Right atrium auricular region (tissue), 2 donors: ENCODE data around the gene TK2. TPM values are rescaled to one million over a fixed set of nuclear protein-coding genes. Genes with fewer than 3 reads are reported as not detected.

Experiments used
- DNase-seq: peaks from one replicate; pipeline ENCODE4 v3.0.0-alpha.2; 2019; ENCODE audit warnings: low spot score
- H3K27ac ChIP-seq, 2 donors: fragments of 200-600 bp; sonication (generic); 1 replicate in 1 of 2; 2 replicates in 1 of 2; pipeline ENCODE4 v1.5.1; 2016 to 2019
- H3K27me3 ChIP-seq, 2 donors: fragments of 200-600 bp; sonication (generic); one replicate each; pipeline versions ENCODE4 v1.5.1 to v1.6.0; 2017 to 2019
- H3K36me3 ChIP-seq: fragments of 200-600 bp; sonication (generic); one replicate; pipeline ENCODE4 v1.5.1; 2016
- H3K4me1 ChIP-seq, 2 donors: fragments of 200-600 bp; sonication (generic); one replicate each; pipeline versions ENCODE4 v1.5.1 to v1.6.0; 2017 to 2019
- H3K4me3 ChIP-seq, 2 donors: fragments of 200-600 bp; sonication (generic); 1 replicate in 1 of 2; 2 replicates in 1 of 2; pipeline ENCODE4 v1.5.1; 2017 to 2019; ENCODE audit warnings: mild to moderate bottlenecking in 1 of 2, moderate library complexity in 1 of 2
- H3K9me3 ChIP-seq, 2 donors: fragments of 200-600 bp; sonication (generic); one replicate each; pipeline ENCODE4 v1.5.1; 2019
- total RNA-seq, 2 donors: library from RNA; depleted of rRNA; stranded (reverse); fragments of >200 nt; gene quantifications; one replicate each; pipeline ENCODE4 v1.1.0, GENCODE V29; 2016
- TF ChIP-seq, protein P1 (sequence below), 2 donors: fragments of 200-600 bp; sonication (generic); IDR thresholded peaks; one replicate each; pipeline ENCODE4 v1.5.1; 2019; ENCODE audit warnings: antibody characterized with exemption in 2 of 2

TK2 gene
- total RNA-seq, 2 donors from 2014 or later, result 20.7 to 24.5 TPM

DNA sequence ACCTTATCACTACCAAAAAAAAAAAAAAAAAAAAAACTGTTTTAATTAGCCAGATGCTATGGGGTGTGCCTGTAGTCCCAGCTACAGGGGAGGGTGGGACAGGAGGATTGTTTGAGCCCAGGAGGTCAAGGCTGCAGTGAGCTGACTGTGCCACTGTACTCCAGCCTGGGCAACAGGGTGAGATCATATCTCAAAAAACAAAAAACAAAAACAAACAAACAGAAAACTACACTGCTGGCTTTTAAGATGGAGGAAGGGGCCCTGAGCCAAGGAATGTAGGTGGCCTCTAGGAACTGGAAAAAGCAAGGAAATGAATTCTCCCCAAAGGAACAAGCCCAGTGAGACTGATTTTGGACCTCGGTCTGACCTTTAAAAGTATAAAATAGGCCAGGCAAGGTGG lies 61.4 kb downstream of the TK2 start:
- Histone ChIP-seq H3K4me1 (peaks cover 0 to 24% of the 10 kb centered on the region in 2 donors), H3K27ac (no peak overlapping the region), H3K9me3 (no peaks in the 10 kb centered on the region), H3K4me3 (no peak overlapping the region), H3K36me3 (no peaks in the 10 kb centered on the region), H3K27me3 (no peaks in the 10 kb centered on the region)
- DNase-seq, result no peak
- TF ChIP-seq, protein P1, sequence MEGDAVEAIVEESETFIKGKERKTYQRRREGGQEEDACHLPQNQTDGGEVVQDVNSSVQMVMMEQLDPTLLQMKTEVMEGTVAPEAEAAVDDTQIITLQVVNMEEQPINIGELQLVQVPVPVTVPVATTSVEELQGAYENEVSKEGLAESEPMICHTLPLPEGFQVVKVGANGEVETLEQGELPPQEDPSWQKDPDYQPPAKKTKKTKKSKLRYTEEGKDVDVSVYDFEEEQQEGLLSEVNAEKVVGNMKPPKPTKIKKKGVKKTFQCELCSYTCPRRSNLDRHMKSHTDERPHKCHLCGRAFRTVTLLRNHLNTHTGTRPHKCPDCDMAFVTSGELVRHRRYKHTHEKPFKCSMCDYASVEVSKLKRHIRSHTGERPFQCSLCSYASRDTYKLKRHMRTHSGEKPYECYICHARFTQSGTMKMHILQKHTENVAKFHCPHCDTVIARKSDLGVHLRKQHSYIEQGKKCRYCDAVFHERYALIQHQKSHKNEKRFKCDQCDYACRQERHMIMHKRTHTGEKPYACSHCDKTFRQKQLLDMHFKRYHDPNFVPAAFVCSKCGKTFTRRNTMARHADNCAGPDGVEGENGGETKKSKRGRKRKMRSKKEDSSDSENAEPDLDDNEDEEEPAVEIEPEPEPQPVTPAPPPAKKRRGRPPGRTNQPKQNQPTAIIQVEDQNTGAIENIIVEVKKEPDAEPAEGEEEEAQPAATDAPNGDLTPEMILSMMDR (IDR thresholded peaks at IDR 0.05), result no peak

DNA sequence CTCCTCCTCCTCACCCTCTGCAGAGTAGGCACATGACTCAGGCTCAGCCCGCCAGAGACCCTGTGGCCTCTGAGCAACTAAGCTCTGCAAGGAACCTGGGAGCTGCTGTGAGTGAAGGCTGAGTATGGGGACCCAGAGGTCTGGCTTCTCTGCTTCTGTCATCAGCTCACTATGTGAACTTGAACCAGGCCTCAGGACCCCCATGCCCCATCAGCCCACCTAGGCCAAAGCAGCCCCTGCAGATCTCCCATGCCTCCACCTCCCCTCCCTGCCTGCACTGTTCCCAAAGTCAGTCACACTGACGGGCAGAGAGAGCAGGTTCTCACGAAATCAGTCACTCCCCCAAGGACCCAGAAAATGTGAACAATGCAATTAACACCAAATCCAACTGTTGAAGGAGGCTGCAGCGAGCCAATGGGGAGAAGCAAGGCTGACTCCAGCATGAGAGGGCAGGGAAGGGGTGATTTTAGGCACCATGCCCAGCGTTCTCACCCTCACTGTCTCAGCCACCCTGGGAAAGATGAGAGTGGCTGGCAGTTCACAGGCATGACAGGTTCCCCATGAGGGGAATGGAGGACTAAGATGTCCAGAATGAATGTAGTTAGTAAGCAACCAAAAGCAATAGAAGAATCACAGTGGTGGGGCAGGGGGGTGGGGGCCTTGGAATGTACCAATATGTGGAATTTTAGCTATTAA lies 62.2 kb downstream of the TK2 start:
- DNase-seq, result no peak
- Histone ChIP-seq H3K4me3 (no peak overlapping the region), H3K4me1 (peaks cover 0 to 27% of the 10 kb centered on the region in 2 donors), H3K9me3 (no peaks in the 10 kb centered on the region), H3K27ac (peak overlapping the region; percentile 48 to 52), H3K27me3 (no peaks in the 10 kb centered on the region), H3K36me3 (no peaks in the 10 kb centered on the region)
- TF ChIP-seq, protein P1 (IDR thresholded peaks at IDR 0.05), result no peak

- H3K4me3 ChIP-seq, result no peak overlapping the region
- DNase-seq, result no peak
- peak overlapping the region; percentile 48 to 52 for H3K27ac ChIP-seq
- no peaks in the 10 kb centered on the region for H3K27me3 ChIP-seq
- H3K4me1 ChIP-seq, result peaks cover 0 to 27% of the 10 kb centered on the region in 2 donors
- TF ChIP-seq, protein P1 (IDR thresholded peaks at IDR 0.05), result no peak
- no peaks in the 10 kb centered on the region for H3K36me3 ChIP-seq
- H3K9me3 ChIP-seq, result no peaks in the 10 kb centered on the region
Measured at GRCh38 chr16:66486773-66487579, 62.9 kb downstream of the TK2 start.

GRCh38 chr16:66486199-66486772 lies 63.6 kb downstream of the TK2 start:
- no peaks in the 10 kb centered on the region for H3K36me3 ChIP-seq
- no peaks in the 10 kb centered on the region for H3K9me3 ChIP-seq
- DNase-seq, result no peak
- peaks cover 0 to 27% of the 10 kb centered on the region in 2 donors for H3K4me1 ChIP-seq
- TF ChIP-seq, protein P1 (IDR thresholded peaks at IDR 0.05), result no peak
- H3K4me3 ChIP-seq, result no peak overlapping the region
- H3K27ac ChIP-seq, result peak overlapping the region; percentile 48 to 52
- H3K27me3 ChIP-seq, result no peaks in the 10 kb centered on the region

DNA sequence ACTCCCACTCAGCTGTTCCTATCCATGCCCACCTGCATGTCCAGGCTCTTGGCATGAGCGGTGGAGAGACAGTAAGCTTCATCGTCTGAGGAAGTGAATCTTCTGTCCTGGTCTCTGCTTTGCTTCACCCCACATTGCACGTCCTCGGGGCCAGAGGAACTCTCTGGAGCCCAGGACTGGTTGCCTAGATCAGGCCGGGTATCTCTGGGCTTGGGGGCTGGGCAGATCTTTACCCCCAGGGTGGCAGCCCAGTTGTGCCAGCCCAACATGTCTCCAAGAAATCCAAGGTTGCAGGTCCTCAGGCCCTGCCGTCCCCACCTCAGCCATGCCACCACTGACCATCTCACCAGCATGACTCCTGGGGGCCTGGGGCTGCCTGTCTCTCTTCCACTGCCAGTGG lies 64.5 kb downstream of the TK2 start:
- Histone ChIP-seq H3K4me1 (peaks cover 0 to 27% of the 10 kb centered on the region in 2 donors), H3K36me3 (no peaks in the 10 kb centered on the region), H3K27me3 (no peaks in the 10 kb centered on the region), H3K27ac (no peak overlapping the region), H3K9me3 (no peaks in the 10 kb centered on the region), H3K4me3 (no peak overlapping the region)
- no peak for DNase-seq
- TF ChIP-seq, protein P1 (IDR thresholded peaks at IDR 0.05), result no peak
